ENCODE data around the gene TNPO3. TPM values are rescaled to one million over a fixed set of nuclear protein-coding genes. Genes with fewer than 3 reads are reported as not detected.
"Not testable (repeated sequence)": the region's sequence is repeated elsewhere in the genome, so short reads cannot be mapped to it uniquely, and the experiment has no call there.

The TNPO3 gene
- total RNA-seq, 4 donors from 2014 or later: 34.6 to 48.5 (median 45.2) TPM

GRCh38 chr7:129006636-129007414, 48.1 kb downstream of the TNPO3 start:
- ATAC-seq: no peak
- peaks cover 0 to 9% (median 0%) of the 10 kb centered on the region in 3 donors for H3K4me1 ChIP-seq

GRCh38 chr7:129005186-129005585, 49.7 kb downstream of the TNPO3 start:
- ATAC-seq: no peak
- no peak for TF ChIP-seq POLR2AphosphoS5 (IDR thresholded peaks at IDR 0.05)
- TF ChIP-seq EP300 (IDR thresholded peaks at IDR 0.05): no peak
- no peak for TF ChIP-seq POLR2A (IDR thresholded peaks at IDR 0.05)
- TF ChIP-seq CTCF (IDR thresholded peaks at IDR 0.05): no peak
- H3K27me3 ChIP-seq: no peaks in the 10 kb centered on the region
- no peak overlapping the region for H3K27ac ChIP-seq
- H3K4me3 ChIP-seq: no peak overlapping the region
- 92 to 95% methylated on average over 3 to 4 of the region's 4 CpGs for WGBS, 2 donors (ENCODE audit: low coverage in 1 of 2)
- H3K9me3 ChIP-seq: no peaks in the 10 kb centered on the region
- H3K4me1 ChIP-seq: peaks cover 0 to 9% (median 0%) of the 10 kb centered on the region in 3 donors
- peaks cover 0 to 80% of the 10 kb centered on the region in 2 donors for H3K36me3 ChIP-seq

More at GRCh38 chr7:129006636-129007414, 48.1 kb downstream of the TNPO3 start:
- 75 to 81% methylated on average over 3 of the region's 3 CpGs for WGBS, 2 donors (ENCODE audit: low coverage in 1 of 2)
- TF ChIP-seq EP300 (IDR thresholded peaks at IDR 0.05) (no peak), POLR2AphosphoS5 (IDR thresholded peaks at IDR 0.05) (no peak), POLR2A (IDR thresholded peaks at IDR 0.05) (no peak)
- peaks cover 0 to 76% of the 10 kb centered on the region in 2 donors for H3K36me3 ChIP-seq
- H3K4me3 ChIP-seq: no peak overlapping the region
- H3K9me3 ChIP-seq: no peaks in the 10 kb centered on the region
- no peak overlapping the region for H3K27ac ChIP-seq
- H3K27me3 ChIP-seq: no peaks in the 10 kb centered on the region

GRCh38 chr7:128997181-128997580, 57.7 kb downstream of the TNPO3 start:
- WGBS, 2 donors (ENCODE audit: low coverage in 1 of 2): 71 to 77% methylated on average over 4 to 5 of the region's 5 CpGs
- no peak for TF ChIP-seq POLR2A (IDR thresholded peaks at IDR 0.05)
- TF ChIP-seq POLR2AphosphoS5 (IDR thresholded peaks at IDR 0.05): no peak
- TF ChIP-seq CTCF (IDR thresholded peaks at IDR 0.05): no peak
- TF ChIP-seq EP300 (IDR thresholded peaks at IDR 0.05): no peak

GRCh38 chr7:128994560-128994959, 60.4 kb downstream of the TNPO3 start:
- WGBS, 2 donors (ENCODE audit: low coverage in 1 of 2): 92 to 96% methylated on average over 5 of the region's 8 CpGs
- ATAC-seq, H3K27ac ChIP-seq, H3K4me3 ChIP-seq, H3K4me1 ChIP-seq, H3K27me3 ChIP-seq, H3K9me3 ChIP-seq: not testable (repeated sequence)
- peaks cover 0 to 75% of the 10 kb centered on the region in 2 donors for H3K36me3 ChIP-seq

More at GRCh38 chr7:128997181-128997580, 57.7 kb downstream of the TNPO3 start:
- Histone ChIP-seq H3K4me3 (no peak overlapping the region), H3K9me3 (no peaks in the 10 kb centered on the region), H3K36me3 (peaks cover 0 to 78% of the 10 kb centered on the region in 2 donors), H3K27ac (peak overlapping the region in 2 of 4 donors; percentile 36 to 44), H3K27me3 (no peaks in the 10 kb centered on the region), H3K4me1 (peaks cover 0 to 6% (median 0%) of the 10 kb centered on the region in 3 donors)
- no peak for ATAC-seq

GRCh38 chr7:128993419-128993818, 61.5 kb downstream of the TNPO3 start:
- H3K4me1 ChIP-seq: peaks cover 0 to 6% (median 0%) of the 10 kb centered on the region in 3 donors
- H3K36me3 ChIP-seq: peaks cover 0 to 75% of the 10 kb centered on the region in 2 donors
- H3K4me3 ChIP-seq: no peak overlapping the region
- H3K27me3 ChIP-seq: no peaks in the 10 kb centered on the region
- no peaks in the 10 kb centered on the region for H3K9me3 ChIP-seq
- 81 to 89% methylated on average over 2 of the region's 2 CpGs for WGBS, 2 donors (ENCODE audit: low coverage in 1 of 2)
- no peak overlapping the region for H3K27ac ChIP-seq
- TF ChIP-seq POLR2A (IDR thresholded peaks at IDR 0.05): no peak
- TF ChIP-seq EP300 (IDR thresholded peaks at IDR 0.05): no peak
- TF ChIP-seq POLR2AphosphoS5 (IDR thresholded peaks at IDR 0.05): no peak
- no peak for TF ChIP-seq CTCF (IDR thresholded peaks at IDR 0.05)
- ATAC-seq: no peak

GRCh38 chr7:128989961-128990360, 65.0 kb downstream of the TNPO3 start:
- TF ChIP-seq EP300 (IDR thresholded peaks at IDR 0.05) (no peak), POLR2A (IDR thresholded peaks at IDR 0.05) (no peak), POLR2AphosphoS5 (IDR thresholded peaks at IDR 0.05) (no peak), CTCF (IDR thresholded peaks at IDR 0.05) (no peak)
- H3K36me3 ChIP-seq: peaks cover 0 to 88% of the 10 kb centered on the region in 2 donors

More at GRCh38 chr7:128989961-128990360, 65.0 kb downstream of the TNPO3 start:
- Histone ChIP-seq H3K4me1 (no peaks in the 10 kb centered on the region), H3K27me3 (no peaks in the 10 kb centered on the region), H3K4me3 (no peak overlapping the region), H3K9me3 (no peaks in the 10 kb centered on the region), H3K27ac (no peak overlapping the region)
- ATAC-seq: no peak
- 74 to 81% methylated on average over 9 of the region's 9 CpGs for WGBS, 2 donors (ENCODE audit: low coverage in 1 of 2)

Data from gastroesophageal sphincter (tissue), 4 donors.